HG02973 (cell line): ENCODE measurements around the gene PATJ.
"Not testable (repeated sequence)": the region's sequence is repeated elsewhere in the genome, so short reads cannot be mapped to it uniquely, and the experiment has no call there.

Experiments used
- ATAC-seq: cut with Tn5 transposase; IDR thresholded peaks from one replicate; pipeline ENCODE4 v1.9.1; 2021; ENCODE audit warnings: moderate library complexity; ENCODE audit not compliant: unreplicated experiment

The PATJ gene

DNA sequence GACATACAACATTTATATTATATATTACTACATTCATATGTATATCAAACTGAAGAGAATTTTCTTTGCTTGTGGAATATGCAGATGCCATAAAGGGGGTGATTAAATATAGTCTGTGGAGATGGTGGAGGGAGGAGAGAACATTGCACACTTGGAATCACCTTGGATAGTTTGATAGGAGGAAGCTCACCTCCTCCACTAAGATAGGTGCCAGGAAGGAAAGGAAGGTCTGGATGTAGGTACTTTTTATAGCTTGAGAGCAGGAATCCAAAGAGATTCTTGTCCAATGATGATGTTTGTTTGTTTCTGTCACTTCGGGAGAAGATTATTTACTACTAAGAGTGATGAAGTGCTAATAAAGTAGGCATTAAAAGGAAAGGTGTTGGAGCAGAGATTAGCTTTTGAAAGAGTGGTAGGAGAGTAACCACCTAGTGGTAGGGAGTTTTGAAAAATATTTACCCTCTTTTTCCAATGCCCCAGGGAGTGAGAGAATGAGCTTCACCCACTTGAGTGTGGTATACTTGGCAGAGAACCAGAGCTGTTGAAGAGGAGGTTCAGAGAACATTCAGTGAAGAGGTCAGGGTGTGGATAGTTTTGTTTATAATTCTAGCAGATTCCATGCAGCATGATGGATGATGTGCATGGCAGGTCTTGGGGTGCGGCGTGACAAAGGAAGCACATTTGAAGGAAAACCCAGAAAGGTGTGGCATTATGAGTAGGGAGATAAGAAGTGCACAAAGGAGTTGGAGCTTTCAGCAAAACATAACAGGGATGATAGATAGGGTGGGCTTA lies 145.0 kb downstream of the PATJ start:
- ATAC-seq, result no peak

DNA sequence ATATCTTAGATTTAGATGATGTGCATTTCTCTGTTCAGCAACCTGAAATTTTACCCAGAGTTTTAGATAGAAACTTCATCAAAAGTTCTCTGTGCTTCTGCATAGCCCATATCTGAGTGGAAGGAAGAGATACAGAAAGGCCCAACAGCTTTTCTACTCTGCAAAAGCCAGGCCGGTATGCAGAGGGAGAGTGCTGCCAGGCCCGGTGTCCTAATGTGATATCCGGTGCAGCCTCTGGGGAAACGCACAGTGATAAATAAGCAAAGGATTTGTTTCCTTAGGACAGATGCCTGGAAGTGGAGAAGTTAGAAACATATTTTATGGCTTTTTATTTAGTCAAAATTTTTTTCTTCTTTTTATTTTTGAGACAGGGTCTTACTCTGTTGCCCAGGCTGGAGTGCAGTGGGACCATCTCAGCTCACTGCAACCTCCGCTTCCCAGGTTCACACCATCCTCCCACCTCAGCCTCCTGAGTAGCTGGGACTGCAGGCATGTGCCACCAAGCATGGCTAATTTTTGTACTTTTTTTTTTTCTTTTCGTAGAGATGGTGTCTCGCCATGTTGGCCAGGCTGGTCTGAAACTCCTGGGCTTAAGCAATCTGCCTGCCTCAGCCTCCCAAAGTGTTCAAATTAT lies 145.8 kb downstream of the PATJ start:
- ATAC-seq, result no peak

DNA sequence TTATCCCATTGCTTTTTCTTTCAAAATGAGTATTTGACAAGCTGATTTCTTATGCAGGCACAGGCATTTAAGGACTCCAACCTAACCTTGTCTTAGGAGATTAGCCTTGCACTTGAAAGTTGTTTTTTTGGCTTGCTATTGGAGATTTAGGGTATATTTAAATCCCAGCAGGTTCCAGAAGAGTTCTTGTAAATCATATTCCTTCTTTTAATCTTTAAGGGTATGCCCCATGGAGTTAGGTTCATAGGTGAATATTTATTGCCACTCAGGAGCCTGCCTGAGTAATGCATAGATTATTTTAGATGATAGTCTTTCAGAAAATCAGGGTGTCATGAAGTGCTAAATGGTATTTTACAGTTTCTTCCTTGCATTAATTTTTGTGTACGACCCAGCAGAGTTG lies 146.5 kb downstream of the PATJ start:
- ATAC-seq, result no peak

DNA sequence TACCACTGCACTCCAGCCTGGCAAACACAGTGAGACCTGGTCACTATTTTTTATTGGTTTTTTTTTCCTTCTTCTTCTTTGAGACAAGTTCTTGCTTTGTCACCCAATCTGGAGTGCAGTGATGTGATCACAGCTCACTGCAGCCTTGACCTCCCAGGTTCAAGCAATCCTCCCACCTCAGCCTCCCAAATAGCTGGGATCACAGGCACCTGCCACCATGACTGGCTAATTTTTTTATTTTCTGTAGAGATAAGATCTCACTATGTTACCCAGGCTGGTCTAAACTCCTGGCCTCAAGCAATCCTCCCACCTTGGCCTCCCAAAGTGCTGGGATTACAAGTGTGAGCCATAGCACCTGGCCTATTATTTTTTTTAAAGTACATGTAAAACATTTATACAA lies 148.2 kb downstream of the PATJ start:
- ATAC-seq, result not testable (repeated sequence)

DNA sequence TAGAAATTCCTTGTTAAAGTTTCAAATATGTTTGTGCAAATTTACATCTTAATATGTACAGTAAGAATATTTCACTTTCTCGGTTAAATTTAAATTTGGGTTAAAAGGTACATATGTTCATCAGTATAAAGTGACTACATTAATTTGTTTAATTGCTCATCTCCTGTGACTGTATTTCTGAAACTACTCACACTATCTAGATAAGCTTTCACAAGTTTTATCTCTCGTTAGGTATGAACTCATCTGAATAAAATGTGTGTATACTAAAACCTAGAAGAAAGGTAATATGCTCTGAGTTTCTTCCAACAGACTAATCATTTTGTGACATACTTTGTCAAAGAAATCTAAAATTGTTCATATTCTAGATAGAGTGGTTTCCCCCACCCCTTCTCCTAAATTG lies 150.7 kb downstream of the PATJ start:
- no peak for ATAC-seq

DNA sequence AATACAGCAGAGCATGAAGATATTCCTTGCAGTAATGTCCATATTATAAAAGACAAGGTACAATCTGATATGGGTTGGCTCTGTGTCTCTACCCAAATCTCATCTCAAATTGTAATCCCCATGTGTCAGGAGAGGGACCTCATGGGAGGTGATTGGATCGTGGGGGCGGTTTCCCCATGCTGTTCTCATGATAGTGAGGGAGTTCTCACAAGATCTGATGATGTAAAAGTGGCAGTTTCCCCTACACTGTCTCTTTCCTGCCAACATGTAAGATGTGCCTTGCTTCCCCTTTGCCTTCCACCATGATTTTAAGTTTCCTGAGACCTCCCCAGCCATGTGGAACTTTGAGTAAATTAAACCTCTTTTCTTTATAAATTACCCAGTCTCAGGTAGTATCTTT lies 152.0 kb downstream of the PATJ start:
- ATAC-seq, result not testable (repeated sequence)

DNA sequence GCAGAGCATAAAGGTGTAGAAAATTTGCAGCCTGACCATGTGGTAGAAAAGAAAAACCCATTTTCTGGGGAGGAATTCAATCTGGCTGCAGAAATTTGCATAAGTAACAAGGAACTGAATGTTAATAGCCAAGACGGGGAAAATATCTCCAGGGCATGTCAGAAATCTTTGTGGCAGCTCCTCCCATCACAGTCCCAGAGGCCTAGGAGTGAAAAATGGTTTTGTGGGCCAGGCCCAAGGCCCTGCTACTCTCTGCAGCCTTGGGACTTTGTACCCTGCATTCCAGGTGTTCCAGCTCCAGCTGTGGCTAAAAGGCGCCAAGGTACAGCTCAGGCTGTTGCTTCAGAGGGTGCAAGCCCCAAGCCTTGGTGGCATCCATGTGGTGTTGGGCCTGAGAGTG lies 152.9 kb downstream of the PATJ start:
- no peak for ATAC-seq

DNA sequence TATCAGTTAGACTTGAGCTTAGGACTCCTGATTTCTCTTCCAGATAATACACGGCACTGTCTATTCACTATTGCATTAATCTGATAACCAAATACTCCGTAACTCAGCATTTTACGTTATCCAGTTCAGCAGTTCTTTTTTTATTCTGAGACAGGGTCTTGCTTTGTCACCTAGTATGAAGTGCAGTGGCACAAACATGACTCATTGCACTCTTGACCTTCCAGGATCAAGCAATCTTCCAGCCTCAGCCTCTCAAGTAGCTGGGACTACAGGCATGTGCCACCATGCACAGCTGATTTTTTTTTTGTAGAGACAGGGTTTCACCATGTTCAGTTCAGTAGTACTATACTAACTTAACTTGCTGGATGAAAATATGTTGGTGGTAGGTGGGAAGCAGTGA lies 156.4 kb downstream of the PATJ start:
- no peak for ATAC-seq

DNA sequence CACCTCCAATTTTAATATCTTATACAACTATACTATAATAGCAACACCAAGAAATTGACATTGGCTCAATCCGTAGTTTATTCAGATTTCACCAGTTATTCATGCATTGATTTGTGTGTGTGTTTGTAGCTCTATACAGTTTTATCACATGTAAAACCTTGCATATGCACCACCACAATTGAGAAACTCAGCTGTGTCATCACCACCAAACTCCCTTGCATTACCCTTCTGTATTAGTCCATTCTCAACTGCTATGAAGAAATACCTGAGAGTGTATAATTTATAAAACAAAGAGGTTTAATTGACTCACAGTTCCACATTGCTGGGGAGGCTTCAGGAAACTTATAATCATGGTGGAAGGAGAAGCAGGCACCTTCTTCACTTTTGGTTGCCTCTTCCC lies 162.1 kb downstream of the PATJ start:
- ATAC-seq, result no peak

DNA sequence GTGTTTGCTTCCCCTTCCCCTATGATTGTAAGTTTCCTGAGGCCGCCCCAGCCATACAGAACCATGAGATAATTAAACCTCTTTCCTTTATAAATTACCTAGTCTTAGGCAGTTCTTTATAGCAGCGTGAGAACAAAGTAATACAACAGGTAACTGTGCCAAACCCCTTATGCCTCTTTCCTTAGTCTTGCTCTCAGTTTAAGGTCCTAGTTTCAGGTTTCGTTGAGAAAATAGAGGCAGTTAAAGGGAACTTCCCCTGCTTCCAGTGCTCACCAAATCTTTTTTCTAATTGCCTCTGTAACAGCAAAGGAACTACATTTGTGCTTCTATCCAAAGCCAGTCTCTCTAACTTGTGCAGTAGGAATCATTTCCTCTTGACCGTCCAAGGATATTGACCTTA lies 164.8 kb downstream of the PATJ start:
- ATAC-seq, result no peak

DNA sequence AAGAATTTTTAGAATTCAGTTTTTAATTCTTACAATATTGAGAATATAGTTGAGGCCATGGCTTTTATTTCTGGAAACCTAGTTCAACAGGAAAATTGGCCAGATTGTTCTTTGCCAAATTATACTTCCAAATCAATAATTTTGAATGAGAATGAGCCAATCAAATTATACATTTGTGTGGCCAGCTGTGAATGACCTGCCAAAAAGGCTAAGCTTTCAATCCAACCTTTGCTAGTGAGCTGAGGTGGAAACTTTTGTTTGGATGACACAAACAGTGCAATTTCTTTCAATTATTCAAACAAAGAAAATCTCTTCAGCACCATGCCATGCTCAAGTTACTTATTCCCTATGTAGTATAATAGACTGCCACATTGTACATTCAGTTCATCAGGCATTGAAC lies 167.8 kb downstream of the PATJ start:
- ATAC-seq, result no peak

DNA sequence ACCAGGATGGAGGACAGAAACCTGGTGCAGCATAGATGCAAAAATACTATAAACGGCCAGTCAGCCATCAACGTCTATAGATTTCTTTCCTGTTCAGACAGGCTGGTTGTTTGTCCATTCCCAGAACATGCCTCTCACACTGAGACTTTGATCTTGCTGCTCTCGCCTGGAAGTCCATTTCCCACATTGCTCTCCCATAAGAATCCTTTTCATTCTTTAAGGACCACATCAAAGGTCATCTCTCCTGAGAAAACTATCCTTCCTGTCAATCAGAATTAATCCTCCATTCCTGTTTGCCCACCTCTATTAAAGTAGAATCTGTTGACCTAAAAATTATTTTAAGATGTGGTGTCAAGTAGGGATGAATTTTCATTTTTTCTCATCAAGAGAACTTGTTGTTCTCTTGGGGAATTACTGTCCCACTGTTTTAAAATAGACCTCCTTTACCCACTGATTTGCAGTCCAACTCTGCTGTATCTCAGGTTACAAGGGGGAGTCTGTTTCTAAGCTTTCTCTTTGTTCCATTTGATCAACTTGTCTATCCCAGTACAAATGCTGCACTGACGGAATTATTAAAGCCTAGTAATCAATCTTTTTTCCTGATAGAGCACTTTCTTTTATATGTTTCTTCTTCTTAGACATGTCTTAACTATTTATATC lies 172.7 kb downstream of the PATJ start:
- ATAC-seq, result no peak

DNA sequence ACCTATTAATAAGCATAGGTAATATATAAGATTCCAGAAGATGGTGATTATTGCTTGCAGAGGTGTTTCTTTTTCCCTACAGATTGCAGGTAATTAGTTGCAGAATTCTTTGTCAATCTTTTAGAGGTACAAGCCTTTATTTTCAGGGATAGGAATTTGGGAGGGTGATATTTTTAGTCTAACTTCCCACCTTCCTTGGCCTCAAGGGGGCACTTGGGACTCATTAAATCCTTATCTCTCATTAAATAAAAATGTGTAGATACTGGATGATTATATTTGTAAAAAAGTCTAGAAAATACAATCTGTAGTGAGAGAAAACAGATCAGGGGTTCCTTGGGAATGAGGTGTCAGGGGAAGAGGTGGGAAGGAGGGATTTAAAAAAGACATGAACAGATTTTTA lies 179.2 kb downstream of the PATJ start:
- ATAC-seq, result no peak

DNA sequence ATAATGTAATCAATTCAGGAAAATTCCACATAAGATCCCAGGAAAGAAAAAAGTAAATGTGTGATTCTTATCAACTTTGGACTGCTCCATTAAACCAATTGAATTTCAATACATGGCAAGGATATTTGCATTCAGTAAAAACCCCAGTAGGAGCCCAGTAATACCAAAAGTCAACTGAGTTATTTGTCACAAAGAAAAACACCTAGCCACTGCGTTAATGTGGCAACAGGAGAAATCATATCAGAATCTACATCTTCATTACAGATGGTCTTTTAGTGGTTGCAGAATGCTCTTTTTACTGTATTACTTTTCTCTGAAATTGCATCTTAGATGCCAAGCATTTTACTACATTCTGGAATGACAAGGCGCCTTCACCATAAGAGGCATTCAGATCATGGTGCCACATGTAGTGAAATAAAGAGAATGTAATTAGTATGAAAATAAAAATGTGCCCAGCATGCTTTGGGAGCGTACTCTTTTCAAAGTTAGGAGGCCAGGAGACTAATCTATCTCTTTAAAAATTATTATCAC lies 180.7 kb downstream of the PATJ start:
- no peak for ATAC-seq

DNA sequence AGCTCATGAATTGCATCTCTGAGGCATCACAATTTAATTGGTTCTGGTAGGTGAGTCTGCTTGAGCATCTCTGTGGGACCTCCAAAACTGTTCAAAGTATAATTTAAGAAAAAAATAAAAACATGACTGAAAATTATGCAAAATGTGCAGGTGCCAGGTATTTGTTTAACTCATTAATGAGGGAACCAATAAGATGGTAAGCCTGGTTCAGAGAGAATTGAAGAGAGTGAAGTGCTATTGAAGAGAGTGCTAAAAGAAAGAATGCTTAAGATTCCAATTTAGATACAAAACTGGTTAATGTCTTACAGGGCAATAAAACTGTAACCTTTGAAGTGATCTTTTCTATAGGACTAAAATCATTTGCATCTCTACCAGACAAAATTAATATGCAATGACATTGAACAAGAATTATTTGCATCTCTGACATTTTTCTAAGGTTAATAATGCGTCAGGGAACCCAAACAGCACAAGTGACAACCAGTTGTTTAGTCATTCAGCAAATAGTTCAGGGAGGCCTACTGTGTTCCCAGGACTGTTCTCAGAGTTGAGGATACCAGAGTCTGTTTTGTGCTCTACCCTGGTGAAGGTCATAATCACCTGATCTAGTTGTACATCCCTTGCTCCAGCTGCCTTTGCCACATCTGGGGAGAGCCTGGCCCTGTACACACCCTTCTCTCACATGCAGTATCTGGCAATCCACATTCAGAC lies 183.5 kb downstream of the PATJ start:
- no peak for ATAC-seq

DNA sequence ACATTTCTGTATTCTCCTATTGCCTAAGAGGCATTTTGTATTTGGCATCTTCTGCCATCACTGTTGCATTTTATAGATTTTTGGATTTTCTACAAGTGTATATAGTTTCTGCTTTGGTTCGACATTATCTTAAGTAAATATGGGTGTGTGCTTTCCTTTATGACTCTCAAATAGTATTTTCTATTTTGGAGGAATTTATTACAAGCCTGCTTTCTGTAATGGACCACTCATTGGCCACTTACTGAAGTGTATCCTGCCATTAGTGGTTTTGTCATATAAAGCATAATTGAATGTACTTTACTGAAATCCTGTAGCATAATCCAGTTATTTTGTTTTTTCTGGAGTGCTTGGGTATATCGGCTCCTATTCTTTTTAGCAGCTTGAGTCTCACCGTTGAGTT lies 184.3 kb downstream of the PATJ start:
- ATAC-seq, result no peak

DNA sequence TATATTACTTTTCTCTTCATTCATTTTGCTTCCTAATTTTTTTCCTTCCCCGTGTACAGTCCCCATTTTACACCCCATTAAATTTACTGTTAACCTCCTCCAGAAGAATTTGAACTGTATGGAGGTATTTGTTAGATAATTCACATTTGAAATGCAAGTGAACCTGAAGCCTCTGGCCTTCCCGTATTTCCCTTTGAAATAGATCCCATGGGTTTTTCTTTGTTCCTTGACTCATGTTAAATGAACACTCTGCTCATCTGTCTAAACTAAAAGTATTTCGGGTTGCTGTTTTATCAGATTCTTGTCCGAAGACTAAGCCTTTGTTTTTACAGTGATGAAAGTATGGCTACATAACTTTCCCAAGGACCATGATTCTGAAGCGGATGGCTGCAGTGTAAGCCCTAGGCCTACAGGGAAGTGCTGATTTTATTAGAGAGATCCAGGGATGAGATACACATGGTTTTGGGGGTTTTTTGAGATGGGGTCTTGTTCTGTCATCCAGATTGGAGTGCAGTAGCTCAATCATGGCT lies 187.9 kb downstream of the PATJ start:
- no peak for ATAC-seq

DNA sequence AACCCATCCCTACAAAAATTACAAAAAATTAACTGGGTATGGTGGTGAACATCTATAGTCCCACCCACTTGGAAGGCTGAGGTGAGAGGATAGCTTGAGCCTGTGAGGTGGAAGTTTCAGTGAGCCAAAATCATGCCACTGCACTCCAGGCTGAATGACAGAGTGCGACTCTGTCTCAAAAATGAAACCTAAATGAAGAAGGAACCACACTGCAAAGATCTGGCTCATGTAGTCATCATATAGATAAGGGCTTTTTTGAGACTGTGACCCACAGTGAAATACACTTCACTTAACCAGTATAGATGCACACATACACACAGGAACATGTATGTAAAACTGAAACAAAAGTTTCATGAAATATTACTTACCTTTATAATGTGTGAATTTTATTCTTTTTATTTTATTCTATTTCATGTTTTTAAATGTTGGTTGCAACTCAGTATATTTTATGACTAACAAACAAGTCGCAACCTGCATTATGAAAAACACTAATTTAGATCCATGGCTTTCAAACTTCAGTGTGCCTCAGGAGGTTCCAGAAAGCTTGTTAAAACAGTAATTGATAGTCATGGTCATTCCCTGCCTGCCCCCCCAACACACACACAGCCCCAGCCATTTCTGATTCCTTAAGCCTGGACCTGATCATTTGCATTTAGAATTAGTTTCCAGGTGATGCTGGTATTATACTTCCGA lies 189.5 kb downstream of the PATJ start:
- ATAC-seq, result no peak

DNA sequence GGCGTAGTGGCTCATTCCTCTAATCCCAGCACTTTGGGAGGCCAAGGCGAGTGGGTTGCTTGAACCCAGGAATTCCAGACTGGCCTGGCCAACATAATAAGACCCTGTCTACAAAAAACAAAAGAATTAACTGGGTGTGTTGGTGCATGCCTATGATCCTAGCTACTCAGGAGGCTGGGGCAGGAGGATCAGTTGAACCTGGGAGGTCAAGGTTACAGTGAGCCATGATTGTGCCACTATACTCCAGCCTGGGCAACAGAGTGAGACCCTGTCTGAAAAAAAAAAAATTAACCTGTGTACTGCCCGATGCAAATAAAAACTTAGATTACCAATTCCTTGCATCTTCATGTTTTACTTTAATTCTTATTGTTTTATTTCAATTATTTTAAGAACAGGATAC lies 193.2 kb downstream of the PATJ start:
- no peak for ATAC-seq

DNA sequence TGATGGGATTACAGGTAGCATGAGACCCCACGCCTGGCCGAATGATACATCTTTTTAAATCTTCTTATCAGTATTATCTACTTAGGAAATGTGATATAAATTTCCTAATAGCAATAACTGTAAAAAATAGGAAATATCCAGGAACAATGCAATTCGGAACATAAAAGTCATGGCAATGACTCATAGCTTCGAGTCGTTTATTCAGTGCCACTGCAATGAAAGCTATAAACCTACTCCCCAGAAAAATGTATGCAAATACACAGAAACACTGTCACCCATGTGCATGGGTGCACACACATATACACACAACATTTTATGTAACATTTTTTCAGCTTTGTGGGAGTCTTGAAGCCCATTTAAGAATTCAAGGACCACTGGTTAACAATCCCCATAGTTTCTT lies 194.6 kb downstream of the PATJ start:
- no peak for ATAC-seq

DNA sequence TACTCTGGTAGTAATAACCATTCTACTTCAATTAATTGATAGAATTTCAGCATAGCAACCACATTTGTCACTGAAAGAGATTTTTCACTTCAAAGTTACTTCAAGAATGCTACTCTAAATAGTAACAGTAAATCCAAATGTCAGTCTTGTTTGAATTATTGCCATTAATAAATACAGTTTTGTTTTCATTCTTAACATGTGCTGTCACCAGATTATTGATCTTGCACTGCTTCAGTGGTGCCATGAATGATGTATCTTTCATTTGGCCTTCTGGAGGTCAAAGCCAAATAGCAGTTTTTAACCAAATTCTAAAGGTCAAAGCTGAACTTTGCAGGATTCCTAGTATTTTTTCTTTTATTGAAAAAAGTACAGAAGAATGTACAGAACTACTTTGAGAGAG lies 199.5 kb downstream of the PATJ start:
- ATAC-seq, result no peak
